PFSK-1 (cell line): ENCODE results near the gene ADD3.

Source experiments
- FOXP2 ChIP-seq: optimal IDR thresholded peaks from 2 replicates; pipeline ENCODE3; 2011; ENCODE audit warnings: borderline replicate concordance, control low read depth, inconsistent platforms; ENCODE audit not compliant: insufficient read depth; ENCODE audit errors: extremely low read length, extremely low read depth
- POLR2AphosphoS5 ChIP-seq: IDR thresholded peaks from 2 replicates; pipeline ENCODE4 v1.6.1; 2012; ENCODE audit warnings: low read depth, mild to moderate bottlenecking, control low read depth, low read length, moderate library complexity
- SIN3A ChIP-seq: IDR thresholded peaks from 2 replicates; pipeline ENCODE4 v1.6.1; 2012; ENCODE audit warnings: mild to moderate bottlenecking, low read length, moderate library complexity, borderline replicate concordance; ENCODE audit not compliant: insufficient read depth
- TAF1 ChIP-seq: IDR thresholded peaks from 2 replicates; pipeline ENCODE4 v1.6.1; 2012; ENCODE audit warnings: low read length, control low read depth, borderline replicate concordance; ENCODE audit not compliant: insufficient read depth
- TF ChIP-seq, protein P1 (sequence below), 2 experiments: IDR thresholded peaks; 2 replicates each; pipeline versions ENCODE4 v1.6.1 to v1.8.0; 2011 to 2012; ENCODE audit warnings: low read depth in 2 of 2, low read length in 2 of 2, control low read depth in 1 of 2, inconsistent platforms in 1 of 2, mild to moderate bottlenecking in 1 of 2, moderate library complexity in 1 of 2; ENCODE audit not compliant: insufficient read depth in 1 of 2

Gene ADD3

DNA sequence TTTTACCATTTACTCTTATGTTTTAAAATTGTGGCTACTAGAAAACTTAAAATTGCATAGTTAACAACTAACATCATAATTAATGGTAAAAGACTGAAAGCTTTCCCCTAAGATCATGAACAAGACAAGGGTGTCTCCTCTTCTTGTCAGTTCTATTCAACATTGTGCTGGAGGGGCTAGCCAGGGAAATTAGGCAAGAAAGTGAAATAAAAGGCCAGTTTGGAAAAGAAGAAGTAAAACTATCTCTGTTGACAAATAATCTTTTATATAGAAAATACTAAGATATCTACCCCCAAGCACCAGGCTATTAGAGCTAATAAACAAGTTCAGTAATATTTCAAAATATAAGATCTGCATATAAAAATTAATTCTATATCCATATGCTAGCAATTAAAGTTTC is 152.7 kb downstream of the ADD3 start:
- TF ChIP-seq FOXP2, result no peak
- TF ChIP-seq, protein P1, sequence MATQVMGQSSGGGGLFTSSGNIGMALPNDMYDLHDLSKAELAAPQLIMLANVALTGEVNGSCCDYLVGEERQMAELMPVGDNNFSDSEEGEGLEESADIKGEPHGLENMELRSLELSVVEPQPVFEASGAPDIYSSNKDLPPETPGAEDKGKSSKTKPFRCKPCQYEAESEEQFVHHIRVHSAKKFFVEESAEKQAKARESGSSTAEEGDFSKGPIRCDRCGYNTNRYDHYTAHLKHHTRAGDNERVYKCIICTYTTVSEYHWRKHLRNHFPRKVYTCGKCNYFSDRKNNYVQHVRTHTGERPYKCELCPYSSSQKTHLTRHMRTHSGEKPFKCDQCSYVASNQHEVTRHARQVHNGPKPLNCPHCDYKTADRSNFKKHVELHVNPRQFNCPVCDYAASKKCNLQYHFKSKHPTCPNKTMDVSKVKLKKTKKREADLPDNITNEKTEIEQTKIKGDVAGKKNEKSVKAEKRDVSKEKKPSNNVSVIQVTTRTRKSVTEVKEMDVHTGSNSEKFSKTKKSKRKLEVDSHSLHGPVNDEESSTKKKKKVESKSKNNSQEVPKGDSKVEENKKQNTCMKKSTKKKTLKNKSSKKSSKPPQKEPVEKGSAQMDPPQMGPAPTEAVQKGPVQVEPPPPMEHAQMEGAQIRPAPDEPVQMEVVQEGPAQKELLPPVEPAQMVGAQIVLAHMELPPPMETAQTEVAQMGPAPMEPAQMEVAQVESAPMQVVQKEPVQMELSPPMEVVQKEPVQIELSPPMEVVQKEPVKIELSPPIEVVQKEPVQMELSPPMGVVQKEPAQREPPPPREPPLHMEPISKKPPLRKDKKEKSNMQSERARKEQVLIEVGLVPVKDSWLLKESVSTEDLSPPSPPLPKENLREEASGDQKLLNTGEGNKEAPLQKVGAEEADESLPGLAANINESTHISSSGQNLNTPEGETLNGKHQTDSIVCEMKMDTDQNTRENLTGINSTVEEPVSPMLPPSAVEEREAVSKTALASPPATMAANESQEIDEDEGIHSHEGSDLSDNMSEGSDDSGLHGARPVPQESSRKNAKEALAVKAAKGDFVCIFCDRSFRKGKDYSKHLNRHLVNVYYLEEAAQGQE (IDR thresholded peaks at IDR 0.05; ENCODE audit: insufficient read depth in 1 of 2, low read depth in 2 of 2, low read length in 2 of 2), result no peak
- TF ChIP-seq TAF1, result no peak
- no peak for TF ChIP-seq SIN3A
- TF ChIP-seq POLR2AphosphoS5, result no peak

DNA sequence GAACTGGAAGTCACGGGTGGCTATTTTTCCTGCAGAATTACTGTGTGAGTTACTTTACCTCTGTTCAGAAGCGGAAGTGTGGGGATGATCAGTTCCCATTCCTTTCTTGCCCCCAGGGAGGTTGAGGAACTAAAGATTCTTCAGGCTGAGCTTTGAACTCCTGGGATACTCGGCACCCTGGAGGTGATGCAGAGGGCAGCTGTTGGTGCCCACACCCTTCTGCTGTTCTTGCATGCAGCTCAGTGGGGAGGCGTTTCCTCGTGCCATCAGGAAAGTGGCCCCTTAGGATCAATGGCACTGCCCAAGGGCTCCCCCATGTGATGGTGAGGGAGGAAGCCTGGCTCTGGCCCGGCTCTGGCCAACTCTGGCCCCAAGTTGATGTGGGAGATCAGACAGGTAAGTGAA is 155.0 kb downstream of the ADD3 start:
- TF ChIP-seq FOXP2, result no peak
- TF ChIP-seq, protein P1 (IDR thresholded peaks at IDR 0.05; ENCODE audit: insufficient read depth in 1 of 2, low read depth in 2 of 2, low read length in 2 of 2), result no peak
- TF ChIP-seq TAF1, result no peak
- no peak for TF ChIP-seq SIN3A
- TF ChIP-seq POLR2AphosphoS5, result no peak

DNA sequence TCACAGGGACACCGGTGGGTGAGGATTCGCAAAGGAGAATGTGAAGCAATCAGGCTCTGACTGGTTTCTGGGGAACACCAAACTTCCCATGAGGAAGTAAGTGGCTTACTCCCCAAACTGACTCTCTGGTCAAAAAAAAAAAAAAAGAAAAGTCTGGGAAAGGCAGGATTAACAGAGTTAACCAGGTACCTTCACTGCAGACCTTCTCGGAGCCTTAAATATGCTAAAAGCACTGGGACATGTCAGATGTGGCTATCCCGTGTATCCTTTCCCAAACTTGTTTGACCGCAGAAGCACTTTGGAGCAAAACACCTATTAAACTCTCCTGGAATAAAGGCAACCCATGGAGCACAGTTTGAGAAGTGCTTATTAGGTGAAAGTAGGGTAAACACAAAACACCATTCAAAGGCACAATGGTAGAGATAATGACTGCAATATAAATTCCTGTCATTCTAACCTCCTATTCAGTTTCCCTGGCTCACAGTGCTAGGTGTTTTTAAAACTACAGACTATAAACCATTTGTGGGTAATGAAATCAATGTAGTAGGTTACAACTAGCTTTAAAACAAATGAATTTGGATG is 155.5 kb downstream of the ADD3 start:
- TF ChIP-seq TAF1 (no peak), POLR2AphosphoS5 (no peak), SIN3A (no peak), FOXP2 (no peak)
- TF ChIP-seq, protein P1 (IDR thresholded peaks at IDR 0.05; ENCODE audit: insufficient read depth in 1 of 2, low read depth in 2 of 2, low read length in 2 of 2), result no peak

DNA sequence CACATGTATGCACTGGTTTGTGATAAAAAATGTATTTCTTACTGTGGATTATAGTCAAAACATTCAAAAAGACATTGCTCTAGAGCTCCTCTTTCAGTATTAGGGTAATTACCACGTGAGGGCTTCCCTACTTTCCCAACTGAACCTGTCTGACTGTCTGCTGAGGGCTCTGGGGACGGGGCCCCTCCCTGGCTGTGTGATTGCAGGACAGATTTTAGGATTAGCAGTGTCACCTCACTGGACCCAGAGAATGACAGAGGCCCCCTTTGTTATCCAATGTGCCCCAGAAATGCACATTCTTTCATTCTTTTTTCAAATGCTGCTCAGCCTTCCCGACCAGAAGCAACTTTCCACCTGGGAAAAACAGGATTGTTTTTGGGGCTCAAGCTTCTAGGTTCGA is 156.1 kb downstream of the ADD3 start:
- no peak for TF ChIP-seq TAF1
- no peak for TF ChIP-seq SIN3A
- TF ChIP-seq, protein P1 (IDR thresholded peaks at IDR 0.05; ENCODE audit: insufficient read depth in 1 of 2, low read depth in 2 of 2, low read length in 2 of 2), result no peak
- no peak for TF ChIP-seq POLR2AphosphoS5
- no peak for TF ChIP-seq FOXP2

DNA sequence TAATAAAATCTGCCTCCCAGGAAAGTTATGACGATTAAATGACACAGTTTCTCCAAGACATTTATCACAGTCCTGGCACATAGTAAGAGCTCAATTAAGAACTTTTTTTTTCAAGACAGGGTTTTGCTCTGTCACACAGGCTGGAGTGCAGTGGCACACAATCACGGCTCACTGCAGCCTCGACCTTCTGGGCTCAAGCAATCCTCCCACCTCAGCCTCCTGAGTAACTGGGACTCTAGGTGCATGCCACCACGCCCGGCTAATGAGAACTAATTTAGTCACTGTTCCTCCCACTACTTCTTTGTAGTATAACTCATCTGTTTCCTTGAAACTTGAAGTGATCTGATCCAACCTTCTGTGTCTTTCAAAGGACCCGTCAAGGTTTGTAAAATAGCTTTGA is 157.5 kb downstream of the ADD3 start:
- no peak for TF ChIP-seq POLR2AphosphoS5
- TF ChIP-seq, protein P1 (IDR thresholded peaks at IDR 0.05; ENCODE audit: insufficient read depth in 1 of 2, low read depth in 2 of 2, low read length in 2 of 2), result no peak
- no peak for TF ChIP-seq TAF1
- TF ChIP-seq SIN3A, result no peak
- no peak for TF ChIP-seq FOXP2
